Fibroblast of mammary gland (primary cell): ENCODE results near the gene MED14.

Experiments
- DNase-seq: peaks from one replicate; pipeline ENCODE4 v3.0.0-alpha.2; 2010; ENCODE audit warnings: low read depth
- H3K4me3 ChIP-seq: 2 replicates; pipeline ENCODE4 v1.5.1; 2011; ENCODE audit warnings: low read depth, mild to moderate bottlenecking, low read length, moderate library complexity; ENCODE audit not compliant: control insufficient read depth
- TF ChIP-seq, protein P1 (sequence below): conservative IDR thresholded peaks from 2 replicates; pipeline ENCODE4 v1.5.1; 2011; ENCODE audit warnings: low read depth, low read length, inconsistent platforms; ENCODE audit not compliant: control insufficient read depth, insufficient read depth

Gene MED14

DNA sequence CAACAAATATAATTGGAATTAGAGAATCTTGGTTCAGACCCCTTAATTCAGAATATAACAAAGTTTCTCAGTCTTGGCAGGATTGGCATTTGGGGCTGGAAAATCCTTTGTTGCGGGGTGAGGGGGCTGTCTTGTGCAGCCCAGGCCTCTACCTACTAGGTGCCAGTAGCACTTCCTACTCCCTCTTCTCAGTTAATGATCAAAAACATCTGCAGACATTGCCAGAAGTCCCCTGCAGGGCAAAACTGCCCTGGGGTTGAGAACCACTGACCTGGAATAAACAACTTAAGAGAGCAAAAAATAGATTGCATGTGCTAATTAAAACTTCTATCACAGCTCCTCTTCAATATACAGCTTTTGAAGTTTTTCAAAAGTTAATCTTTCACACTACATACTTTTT is 51.2 kb downstream of the MED14 start:
- TF ChIP-seq, protein P1, sequence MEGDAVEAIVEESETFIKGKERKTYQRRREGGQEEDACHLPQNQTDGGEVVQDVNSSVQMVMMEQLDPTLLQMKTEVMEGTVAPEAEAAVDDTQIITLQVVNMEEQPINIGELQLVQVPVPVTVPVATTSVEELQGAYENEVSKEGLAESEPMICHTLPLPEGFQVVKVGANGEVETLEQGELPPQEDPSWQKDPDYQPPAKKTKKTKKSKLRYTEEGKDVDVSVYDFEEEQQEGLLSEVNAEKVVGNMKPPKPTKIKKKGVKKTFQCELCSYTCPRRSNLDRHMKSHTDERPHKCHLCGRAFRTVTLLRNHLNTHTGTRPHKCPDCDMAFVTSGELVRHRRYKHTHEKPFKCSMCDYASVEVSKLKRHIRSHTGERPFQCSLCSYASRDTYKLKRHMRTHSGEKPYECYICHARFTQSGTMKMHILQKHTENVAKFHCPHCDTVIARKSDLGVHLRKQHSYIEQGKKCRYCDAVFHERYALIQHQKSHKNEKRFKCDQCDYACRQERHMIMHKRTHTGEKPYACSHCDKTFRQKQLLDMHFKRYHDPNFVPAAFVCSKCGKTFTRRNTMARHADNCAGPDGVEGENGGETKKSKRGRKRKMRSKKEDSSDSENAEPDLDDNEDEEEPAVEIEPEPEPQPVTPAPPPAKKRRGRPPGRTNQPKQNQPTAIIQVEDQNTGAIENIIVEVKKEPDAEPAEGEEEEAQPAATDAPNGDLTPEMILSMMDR, result no peak
- no peak overlapping the region for H3K4me3 ChIP-seq
- DNase-seq, result no peak

DNA sequence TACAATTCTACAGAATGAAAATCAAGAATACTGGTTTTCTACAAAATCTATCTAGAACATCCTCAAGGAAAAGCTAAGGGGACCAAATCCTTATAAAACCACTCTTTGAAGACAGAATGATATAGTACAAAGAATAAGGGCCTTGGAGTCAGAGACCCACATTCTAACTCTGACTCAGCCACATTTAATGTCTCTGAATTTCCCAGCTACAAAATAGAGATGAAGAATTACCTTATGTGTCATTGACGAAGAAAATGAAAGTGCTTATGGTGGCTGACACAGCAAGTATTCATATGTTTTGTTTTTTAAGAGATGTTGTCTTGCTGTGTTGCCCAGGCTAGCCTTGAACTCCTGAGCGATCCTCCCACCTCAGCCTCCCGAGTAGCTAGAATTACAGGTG is 52.1 kb downstream of the MED14 start:
- TF ChIP-seq, protein P1, result no peak
- DNase-seq, result peak; percentile 7
- H3K4me3 ChIP-seq, result no peak overlapping the region

DNA sequence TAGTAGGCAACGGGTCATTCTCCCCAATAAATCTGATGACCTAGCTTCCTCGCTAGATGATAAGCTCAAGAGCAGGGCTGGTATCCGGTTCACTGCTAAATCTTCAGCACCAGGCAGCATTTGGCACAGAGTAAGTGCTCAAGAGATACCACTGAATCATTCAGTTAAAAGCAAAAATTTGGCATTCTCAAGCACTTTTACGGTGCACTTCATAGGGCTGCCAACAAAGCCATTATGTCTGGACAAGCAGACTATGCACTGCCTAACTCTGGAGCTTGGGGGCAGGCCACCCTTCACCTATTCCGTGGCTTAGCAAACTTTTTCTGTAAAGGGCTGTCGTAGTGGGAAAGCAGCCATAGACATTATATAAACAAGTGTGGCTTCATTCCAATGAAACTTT is 64.2 kb downstream of the MED14 start:
- TF ChIP-seq, protein P1, result no peak

DNA sequence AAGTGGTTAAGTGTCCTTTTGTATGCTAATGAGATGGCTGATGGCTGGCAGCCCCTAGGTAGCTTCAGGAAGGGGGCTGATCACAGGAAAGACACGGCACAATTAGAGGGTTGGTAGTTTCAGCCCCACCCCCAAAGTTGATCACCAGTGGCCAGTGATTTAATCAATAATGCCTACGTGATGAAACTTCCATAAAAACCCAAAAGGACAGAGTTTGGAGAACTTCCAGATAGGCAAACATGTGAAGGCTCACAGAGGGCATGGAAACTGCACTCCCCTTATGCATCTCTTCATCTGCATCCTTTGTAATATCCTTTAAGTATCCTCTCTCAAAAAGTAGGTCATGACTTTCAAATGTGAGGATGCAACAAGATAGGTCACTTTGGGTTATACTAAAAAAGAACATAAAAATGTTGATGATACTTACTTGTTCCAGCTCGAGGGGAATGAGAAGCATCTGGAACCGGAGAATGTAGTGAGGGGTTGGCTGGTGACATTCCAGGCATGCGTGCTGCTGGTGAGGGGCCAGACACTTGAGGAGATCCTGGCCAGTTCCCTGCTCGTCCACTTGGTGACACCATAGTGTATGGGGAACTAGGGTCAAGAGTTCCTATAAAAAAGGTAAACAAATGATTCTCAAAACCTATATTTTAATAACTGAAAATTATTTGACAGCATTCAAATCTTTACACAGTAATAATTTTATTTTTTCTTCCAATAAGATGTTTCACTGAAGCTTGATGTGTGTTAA is 71.3 kb downstream of the MED14 start:
- H3K4me3 ChIP-seq, result no peak overlapping the region
- DNase-seq, result peak; percentile 39

More for the DNA sequence above, 64.2 kb downstream of the MED14 start:
- no peak overlapping the region for H3K4me3 ChIP-seq
- DNase-seq, result no peak

DNA sequence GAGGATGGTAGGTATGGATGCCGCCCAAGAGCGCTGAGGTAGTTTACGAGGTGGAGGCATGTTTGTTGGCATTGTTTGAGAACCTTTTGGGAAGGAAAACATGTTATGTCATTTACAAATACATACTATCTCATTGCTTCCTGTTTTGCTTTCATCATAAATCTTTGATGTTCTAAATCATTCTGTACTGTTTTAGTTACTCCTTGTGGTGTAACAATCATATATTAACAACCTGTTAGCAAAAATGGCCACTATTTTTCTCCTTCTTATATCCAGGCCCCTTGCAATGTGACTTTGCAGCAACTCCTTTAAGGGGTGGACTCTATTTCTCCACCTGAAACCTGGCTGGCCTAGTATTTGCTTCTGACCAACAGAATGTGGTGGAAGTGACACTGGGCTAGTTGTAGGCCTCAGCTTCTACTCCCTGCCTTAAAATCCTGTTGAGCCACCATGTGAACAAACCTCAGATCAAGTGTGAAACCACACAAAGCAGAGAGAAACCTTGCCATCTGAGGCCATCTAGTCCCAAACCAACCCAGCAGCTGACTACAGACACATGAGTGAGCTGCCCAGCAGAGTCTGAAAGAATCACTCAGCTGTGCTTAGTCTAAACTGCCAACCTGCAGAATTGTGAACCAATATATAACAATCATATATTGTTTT is 72.1 kb downstream of the MED14 start:
- TF ChIP-seq, protein P1, result no peak
- H3K4me3 ChIP-seq, result no peak overlapping the region
- no peak for DNase-seq

More for the DNA sequence above, 71.3 kb downstream of the MED14 start:
- TF ChIP-seq, protein P1, result peak; percentile 41

DNA sequence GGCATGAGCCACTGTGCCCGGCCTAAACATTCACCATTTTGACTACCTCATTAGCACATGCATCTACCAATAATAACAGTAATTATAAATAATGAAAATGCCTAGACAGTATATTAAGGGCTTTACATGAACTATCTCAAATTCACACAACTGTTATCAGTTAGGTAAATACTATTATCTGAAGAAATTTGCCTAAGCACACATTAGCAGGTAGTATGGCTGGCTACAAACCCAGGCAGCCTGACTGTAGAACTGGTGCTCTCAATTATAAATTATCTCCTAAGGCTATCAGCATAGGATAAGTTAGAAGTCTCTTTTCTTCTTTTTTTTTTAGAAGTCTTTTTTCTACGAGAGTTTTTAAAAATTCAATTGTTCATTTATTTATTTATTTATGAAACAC is 73.9 kb downstream of the MED14 start:
- TF ChIP-seq, protein P1, result no peak
- no peak for DNase-seq
- H3K4me3 ChIP-seq, result no peak overlapping the region
